ENCODE measurements around the gene IGHMBP2. TPM values are rescaled to one million over a fixed set of nuclear protein-coding genes. Genes with fewer than 3 reads are reported as not detected.
"Not testable (repeated sequence)": the region's sequence is repeated elsewhere in the genome, so short reads cannot be mapped to it uniquely, and the experiment has no call there.

IGHMBP2 gene
- total RNA-seq = 10 to 100 TPM; 22.9 to 55.0 (median 30.3) TPM

GRCh38 chr11:68903288-68904247 is at the start of gene IGHMBP2, which contains the start of gene MRPL21:
IGHMBP2 (plus strand) TSS chr11:68903891; CDS start chr11:68903953, 62 bp downstream.
MRPL21 (minus strand) TSS chr11:68903832; CDS start chr11:68903810, 22 bp downstream.
- TF ChIP-seq EP300 (IDR thresholded peaks at IDR 0.05) (no peak), POLR2A (IDR thresholded peaks at IDR 0.05) (peak in 1 of 2 donors; percentile 51), POLR2AphosphoS5 (IDR thresholded peaks at IDR 0.05) (peak; percentile 69 to 98 (median 79))
- H3K9me3 ChIP-seq = no peaks in the 10 kb centered on the region
- no peaks in the 10 kb centered on the region for H3K27me3 ChIP-seq
- 2% methylated on average over 18 of the region's 78 CpGs for WGBS
- peak; percentile 88 to 92 for DNase-seq (ENCODE audit: low spot score in 2 of 2)
- peaks cover 30% of the 10 kb centered on the region for H3K4me1 ChIP-seq
- peak within 1 kb of the TSS; percentile 72 for H3K27ac ChIP-seq
- H3K36me3 ChIP-seq = peaks cover 23% of the 10 kb centered on the region
- peak within 1 kb of the TSS; percentile 86 for H3K4me3 ChIP-seq

- DNase-seq (ENCODE audit: low spot score in 2 of 2) = no peak
- H3K27me3 ChIP-seq = peaks cover 15% of the 10 kb centered on the region
- 20% methylated on average over 42 of the region's 42 CpGs for WGBS
- no peaks in the 10 kb centered on the region for H3K36me3 ChIP-seq
- no peak overlapping the region for H3K27ac ChIP-seq
- no peak for TF ChIP-seq CTCF (IDR thresholded peaks at IDR 0.05)
- TF ChIP-seq POLR2A (IDR thresholded peaks at IDR 0.05) = no peak
- no peak for TF ChIP-seq POLR2AphosphoS5 (IDR thresholded peaks at IDR 0.05)
- no peak for TF ChIP-seq EP300 (IDR thresholded peaks at IDR 0.05)
- peaks cover 19% of the 10 kb centered on the region for H3K4me1 ChIP-seq
- H3K4me3 ChIP-seq = peak overlapping the region; percentile 47
- no peaks in the 10 kb centered on the region for H3K9me3 ChIP-seq
These were observed 49.3 kb upstream of the IGHMBP2 start for GRCh38 chr11:68854273-68854958.

GRCh38 chr11:68855205-68855981 is 48.3 kb upstream of the IGHMBP2 start:
- H3K9me3 ChIP-seq = no peaks in the 10 kb centered on the region
- peak in 1 of 2 donors; percentile 70 for DNase-seq (ENCODE audit: low spot score in 2 of 2)
- peak overlapping the region; percentile 1 for H3K27ac ChIP-seq
- peaks cover 15% of the 10 kb centered on the region for H3K27me3 ChIP-seq
- H3K4me3 ChIP-seq = peak overlapping the region; percentile 47
- no peaks in the 10 kb centered on the region for H3K36me3 ChIP-seq
- 40% methylated on average over 15 of the region's 62 CpGs for WGBS
- peaks cover 19% of the 10 kb centered on the region for H3K4me1 ChIP-seq
- TF ChIP-seq POLR2AphosphoS5 (IDR thresholded peaks at IDR 0.05) = no peak
- TF ChIP-seq CTCF (IDR thresholded peaks at IDR 0.05) = peak in 1 of 2 donors; percentile 8
- no peak for TF ChIP-seq EP300 (IDR thresholded peaks at IDR 0.05)

GRCh38 chr11:68856425-68857030 is 47.2 kb upstream of the IGHMBP2 start:
- not testable (repeated sequence) for H3K4me3 ChIP-seq; H3K36me3 ChIP-seq; H3K9me3 ChIP-seq; H3K27ac ChIP-seq; DNase-seq (ENCODE audit: low spot score in 2 of 2)
- peaks cover 19% of the 10 kb centered on the region for H3K4me1 ChIP-seq
- H3K27me3 ChIP-seq = peaks cover 15% of the 10 kb centered on the region
- WGBS = 91% methylated on average over 21 of the region's 21 CpGs

GRCh38 chr11:68857037-68857586 is 46.6 kb upstream of the IGHMBP2 start:
- Histone ChIP-seq H3K36me3 (no peaks in the 10 kb centered on the region), H3K4me1 (peaks cover 19% of the 10 kb centered on the region), H3K27ac (no peak overlapping the region), H3K4me3 (no peak overlapping the region), H3K9me3 (no peaks in the 10 kb centered on the region), H3K27me3 (peaks cover 15% of the 10 kb centered on the region)
- 77% methylated on average over 8 of the region's 8 CpGs for WGBS
- no peak for TF ChIP-seq POLR2A (IDR thresholded peaks at IDR 0.05)
- no peak for TF ChIP-seq CTCF (IDR thresholded peaks at IDR 0.05)
- TF ChIP-seq POLR2AphosphoS5 (IDR thresholded peaks at IDR 0.05) = no peak
- no peak for TF ChIP-seq EP300 (IDR thresholded peaks at IDR 0.05)
- DNase-seq (ENCODE audit: low spot score in 2 of 2) = no peak

All from suprapubic skin (tissue), 4 donors.